Left ventricle myocardium inferior (tissue), 1 donor: ENCODE results near the gene PAX5. TPM values are rescaled to one million over a fixed set of nuclear protein-coding genes. Genes with fewer than 3 reads are reported as not detected.

Experiments used
- DNase-seq: peaks from one replicate; pipeline ENCODE4 v3.0.0-alpha.2; 2020
- H3K27ac ChIP-seq: fragments of 200-600 bp; replicated peaks from 2 replicates; pipeline ENCODE4 v1.8.0; 2021
- H3K27me3 ChIP-seq: fragments of 200-600 bp; 2 replicates; pipeline ENCODE4 v1.8.0; 2021; ENCODE audit warnings: low read depth
- H3K36me3 ChIP-seq: fragments of 200-600 bp; 2 replicates; pipeline ENCODE4 v1.8.0; 2021
- H3K4me1 ChIP-seq: fragments of 200-600 bp; 2 replicates; pipeline ENCODE4 v1.8.0; 2021
- H3K4me3 ChIP-seq: fragments of 200-600 bp; 2 replicates; pipeline ENCODE4 v1.8.0; 2021; ENCODE audit warnings: mild to moderate bottlenecking, moderate library complexity
- H3K9me3 ChIP-seq: fragments of 200-600 bp; replicated peaks from 2 replicates; pipeline ENCODE4 v1.8.0; 2021
- intact Hi-C: fragments of 100-400 bp; cut with micrococcal nuclease; formaldehyde crosslinking; loops from one replicate; pipeline ENCODE4 v1.11.0; 2022
- total RNA-seq: library from RNA; stranded (reverse); fragmentation: NEBNext Ultra II Directional; extraction: Animal tissue kit (Norgen Biotek cat#: 25700); gene quantifications from one replicate; pipeline ENCODE4 v1.2.1, GENCODE V29; 2021
- TF ChIP-seq, protein P1 (sequence below): fragments of 200-600 bp; IDR thresholded peaks from 2 replicates; pipeline ENCODE4 v1.8.0; 2021; ENCODE audit warnings: antibody characterized with exemption, mild to moderate bottlenecking, borderline replicate concordance
- donor health status: DM: no; HTN: yes; CAD: no; lungs with severe emphysema.

Gene PAX5
- total RNA-seq, 1 donor from 2014 or later: not detected

DNA sequence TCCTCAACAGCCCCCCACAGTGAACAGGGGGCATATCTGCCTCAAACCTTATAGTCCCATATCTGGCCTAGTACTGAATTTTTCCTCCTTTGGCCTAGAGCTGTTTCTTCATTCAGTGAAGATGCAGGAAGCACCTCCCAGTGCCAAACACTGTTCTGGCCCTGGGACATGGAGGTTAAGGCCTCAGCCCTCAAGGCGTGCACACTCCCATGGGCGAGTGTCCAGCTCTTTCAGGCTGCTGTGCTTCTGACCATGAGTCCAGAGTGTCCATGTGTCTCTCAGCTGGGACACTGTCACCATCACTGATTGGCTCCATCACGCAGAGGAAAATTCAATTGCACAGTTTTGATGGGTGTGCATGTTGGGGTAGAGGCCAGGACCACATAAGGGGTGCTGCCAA, 151.5 kb downstream of the PAX5 start:
- Histone ChIP-seq H3K36me3 (no peaks in the 10 kb centered on the region), H3K27me3 (peaks cover 67% of the 10 kb centered on the region), H3K9me3 (no peaks in the 10 kb centered on the region), H3K4me1 (no peaks in the 10 kb centered on the region), H3K4me3 (no peak overlapping the region), H3K27ac (no peak overlapping the region)
- no peak for DNase-seq
- intact Hi-C loops: no loop called here
- TF ChIP-seq, protein P1, sequence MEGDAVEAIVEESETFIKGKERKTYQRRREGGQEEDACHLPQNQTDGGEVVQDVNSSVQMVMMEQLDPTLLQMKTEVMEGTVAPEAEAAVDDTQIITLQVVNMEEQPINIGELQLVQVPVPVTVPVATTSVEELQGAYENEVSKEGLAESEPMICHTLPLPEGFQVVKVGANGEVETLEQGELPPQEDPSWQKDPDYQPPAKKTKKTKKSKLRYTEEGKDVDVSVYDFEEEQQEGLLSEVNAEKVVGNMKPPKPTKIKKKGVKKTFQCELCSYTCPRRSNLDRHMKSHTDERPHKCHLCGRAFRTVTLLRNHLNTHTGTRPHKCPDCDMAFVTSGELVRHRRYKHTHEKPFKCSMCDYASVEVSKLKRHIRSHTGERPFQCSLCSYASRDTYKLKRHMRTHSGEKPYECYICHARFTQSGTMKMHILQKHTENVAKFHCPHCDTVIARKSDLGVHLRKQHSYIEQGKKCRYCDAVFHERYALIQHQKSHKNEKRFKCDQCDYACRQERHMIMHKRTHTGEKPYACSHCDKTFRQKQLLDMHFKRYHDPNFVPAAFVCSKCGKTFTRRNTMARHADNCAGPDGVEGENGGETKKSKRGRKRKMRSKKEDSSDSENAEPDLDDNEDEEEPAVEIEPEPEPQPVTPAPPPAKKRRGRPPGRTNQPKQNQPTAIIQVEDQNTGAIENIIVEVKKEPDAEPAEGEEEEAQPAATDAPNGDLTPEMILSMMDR: no peak

DNA sequence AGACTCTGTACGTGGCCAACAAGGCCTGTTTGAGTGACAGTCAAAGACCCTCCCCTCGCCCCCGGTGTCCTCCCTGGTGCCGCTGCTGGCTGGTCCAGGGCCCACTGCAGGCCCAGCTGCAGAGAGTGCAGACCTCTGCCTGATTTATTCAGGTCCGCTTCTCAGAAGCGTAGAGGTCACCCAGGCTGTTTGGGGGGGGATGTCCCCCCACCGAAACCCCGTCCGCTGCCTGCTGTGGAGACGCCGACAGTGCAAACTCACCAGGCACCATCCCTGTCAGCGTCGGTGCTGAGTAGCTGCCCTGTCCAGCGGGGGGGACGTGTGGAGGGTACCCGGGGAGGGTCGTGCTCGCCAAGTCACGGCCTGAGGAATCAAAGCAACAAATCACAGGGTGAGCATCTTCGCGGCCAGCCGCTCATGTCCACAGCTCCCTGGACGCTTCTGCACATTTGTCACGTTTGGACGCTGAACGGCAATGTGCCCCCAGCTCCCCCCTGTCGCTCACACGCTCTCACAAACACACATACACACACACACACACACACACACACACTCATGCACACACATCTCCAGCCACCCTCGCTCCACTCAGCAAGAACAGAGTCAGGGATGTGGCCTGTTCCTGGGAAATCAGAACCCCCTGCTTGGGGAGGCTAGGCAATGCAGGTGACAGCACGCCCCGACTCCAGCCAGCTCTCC, 152.2 kb downstream of the PAX5 start:
- Histone ChIP-seq H3K27ac (no peak overlapping the region), H3K4me1 (no peaks in the 10 kb centered on the region), H3K27me3 (peaks cover 70% of the 10 kb centered on the region), H3K4me3 (no peak overlapping the region), H3K36me3 (no peaks in the 10 kb centered on the region), H3K9me3 (no peaks in the 10 kb centered on the region)
- TF ChIP-seq, protein P1: no peak
- DNase-seq: no peak
- intact Hi-C loops: no loop called here

DNA sequence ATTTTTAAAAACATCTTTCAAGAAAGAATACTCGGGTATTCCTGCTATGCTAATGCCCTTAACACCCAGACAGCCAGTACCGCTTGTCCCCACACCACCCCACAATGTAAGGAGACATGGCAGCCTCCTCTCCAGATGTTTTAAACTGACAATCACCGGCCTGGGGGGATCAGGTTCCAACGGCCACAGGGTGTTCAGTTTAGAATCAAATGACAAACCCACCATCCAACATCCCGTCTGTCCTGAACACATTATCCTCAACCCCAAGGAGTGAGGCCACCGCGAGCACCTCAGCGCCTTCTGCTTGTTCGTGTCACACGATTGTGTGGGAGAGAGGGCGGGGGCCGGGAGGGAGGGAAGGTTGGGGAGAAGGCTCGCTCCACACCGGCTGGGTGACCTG, 152.8 kb downstream of the PAX5 start:
- H3K4me3 ChIP-seq: no peak overlapping the region
- H3K27ac ChIP-seq: no peak overlapping the region
- H3K9me3 ChIP-seq: no peaks in the 10 kb centered on the region
- no peaks in the 10 kb centered on the region for H3K36me3 ChIP-seq
- TF ChIP-seq, protein P1: no peak
- no peaks in the 10 kb centered on the region for H3K4me1 ChIP-seq
- intact Hi-C loops: no loop called here
- no peak for DNase-seq
- peaks cover 70% of the 10 kb centered on the region for H3K27me3 ChIP-seq

- H3K4me1 ChIP-seq: no peaks in the 10 kb centered on the region
- intact Hi-C loops: no loop called here
- no peak overlapping the region for H3K27ac ChIP-seq
- H3K4me3 ChIP-seq: no peak overlapping the region
- H3K36me3 ChIP-seq: no peaks in the 10 kb centered on the region
- DNase-seq: no peak
- no peaks in the 10 kb centered on the region for H3K9me3 ChIP-seq
- TF ChIP-seq, protein P1: no peak
- H3K27me3 ChIP-seq: peaks cover 68% of the 10 kb centered on the region
These were observed 154.0 kb downstream of the PAX5 start for GRCh38 chr9:36880075-36880474.

DNA sequence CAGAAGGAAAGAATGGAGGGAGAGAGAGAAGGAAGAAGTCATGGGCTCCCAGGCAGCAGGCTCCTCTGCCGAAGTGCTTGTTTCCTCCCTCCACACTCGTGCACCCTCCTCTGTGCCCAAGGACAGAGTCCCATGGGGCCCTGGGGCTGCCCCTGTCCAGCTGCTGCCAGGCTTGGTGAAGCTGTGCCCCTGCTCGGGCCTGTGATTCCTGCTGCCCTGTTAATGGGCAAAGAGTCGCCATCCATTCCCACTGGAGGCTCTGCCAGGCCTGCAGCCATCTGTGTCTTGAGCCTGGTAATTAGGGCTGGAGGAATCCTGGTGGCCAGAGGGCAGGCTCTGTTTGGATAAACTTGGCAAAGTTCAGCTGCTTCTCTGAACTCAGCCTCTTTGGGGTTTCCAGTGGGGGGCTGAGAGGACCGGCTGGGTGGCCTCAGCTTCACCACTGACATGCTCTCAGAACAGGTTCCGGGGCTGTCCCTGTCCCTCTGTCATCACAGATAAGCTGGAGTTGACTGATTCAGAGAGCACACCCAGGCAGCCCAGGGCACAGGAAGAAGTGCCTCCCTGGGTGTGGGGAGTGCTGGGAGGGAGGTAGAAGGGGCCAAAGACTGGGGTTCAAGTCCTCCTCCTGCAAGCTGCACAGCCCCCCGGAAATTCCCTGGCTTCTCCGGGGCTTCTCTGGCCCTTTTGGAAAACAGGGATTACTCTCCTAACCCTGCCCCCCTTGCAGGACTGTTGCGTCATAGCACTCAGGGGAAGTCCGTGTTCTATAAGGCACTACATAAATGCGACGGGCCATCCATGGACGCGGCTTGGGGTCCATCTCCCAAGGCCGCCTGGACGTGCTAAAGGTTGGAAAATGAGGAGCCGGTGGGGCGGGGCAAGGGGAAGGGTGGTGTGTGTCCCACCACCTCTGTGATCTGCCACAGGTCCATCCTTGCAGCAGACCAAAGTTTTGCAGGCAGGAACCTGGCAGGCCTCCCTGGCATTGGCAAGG, 154.8 kb downstream of the PAX5 start:
- Histone ChIP-seq H3K27me3 (peaks cover 60% of the 10 kb centered on the region), H3K4me3 (no peak overlapping the region), H3K36me3 (no peaks in the 10 kb centered on the region), H3K4me1 (no peaks in the 10 kb centered on the region), H3K27ac (no peak overlapping the region), H3K9me3 (no peaks in the 10 kb centered on the region)
- TF ChIP-seq, protein P1: no peak
- intact Hi-C loops: no loop called here
- DNase-seq: no peak
